Liver (tissue), 3 donors: ENCODE results near the gene USP25.

ENCODE experiments used
- ATF3 ChIP-seq: IDR thresholded peaks from 2 replicates; pipeline ENCODE4 v1.6.1; 2016; ENCODE audit warnings: antibody characterized with exemption
- CTCF ChIP-seq: fragments of 150-350 bp; IDR thresholded peaks from 2 replicates; pipeline ENCODE4 v1.5.1; 2017; ENCODE audit warnings: improper control_type of control experiment, low read depth, low read length; ENCODE audit not compliant: missing input control
- FOXA1 ChIP-seq: IDR thresholded peaks from 2 replicates; pipeline ENCODE4 v1.6.1; 2016; ENCODE audit warnings: antibody characterized with exemption
- GABPA ChIP-seq, 2 donors: IDR thresholded peaks in 1 of 2; conservative IDR thresholded peaks in 1 of 2; 2 replicates each; pipeline ENCODE4 v1.6.1; 2016; ENCODE audit warnings: antibody characterized with exemption in 2 of 2, mild to moderate bottlenecking in 1 of 2, moderate library complexity in 1 of 2
- RAD21 ChIP-seq, 2 donors: IDR thresholded peaks; 2 replicates each; pipeline ENCODE4 v1.6.1; 2016; ENCODE audit warnings: antibody characterized with exemption in 2 of 2, mild to moderate bottlenecking in 2 of 2
- YY1 ChIP-seq: IDR thresholded peaks from 2 replicates; pipeline ENCODE4 v1.6.1; 2016; ENCODE audit warnings: antibody characterized with exemption, mild to moderate bottlenecking
- ZBTB33 ChIP-seq: IDR thresholded peaks from 2 replicates; pipeline ENCODE4 v1.6.1; 2016; ENCODE audit warnings: antibody characterized with exemption
- TF ChIP-seq, protein P1 (sequence below): IDR thresholded peaks from 2 replicates; pipeline ENCODE4 v1.6.1; 2016; ENCODE audit warnings: antibody characterized with exemption, mild to moderate bottlenecking
- TF ChIP-seq, protein P2 (sequence below): IDR thresholded peaks from 2 replicates; pipeline ENCODE4 v1.6.1; 2016; ENCODE audit warnings: antibody characterized with exemption
- donor health status: healthy.
- donor health status: healthy.

GRCh38 chr21:15768045-15768601 is 38.3 kb downstream of the USP25 start:
- TF ChIP-seq CTCF (no peak), YY1 (no peak), FOXA1 (no peak), RAD21 (IDR thresholded peaks at IDR 0.05) (no peak), ZBTB33 (no peak), ATF3 (no peak), GABPA (IDR thresholded peaks at IDR 0.05 in 1 of 2, conservative IDR thresholded peaks at IDR 0.05 in 1 of 2) (no peak)
- TF ChIP-seq, protein P1, sequence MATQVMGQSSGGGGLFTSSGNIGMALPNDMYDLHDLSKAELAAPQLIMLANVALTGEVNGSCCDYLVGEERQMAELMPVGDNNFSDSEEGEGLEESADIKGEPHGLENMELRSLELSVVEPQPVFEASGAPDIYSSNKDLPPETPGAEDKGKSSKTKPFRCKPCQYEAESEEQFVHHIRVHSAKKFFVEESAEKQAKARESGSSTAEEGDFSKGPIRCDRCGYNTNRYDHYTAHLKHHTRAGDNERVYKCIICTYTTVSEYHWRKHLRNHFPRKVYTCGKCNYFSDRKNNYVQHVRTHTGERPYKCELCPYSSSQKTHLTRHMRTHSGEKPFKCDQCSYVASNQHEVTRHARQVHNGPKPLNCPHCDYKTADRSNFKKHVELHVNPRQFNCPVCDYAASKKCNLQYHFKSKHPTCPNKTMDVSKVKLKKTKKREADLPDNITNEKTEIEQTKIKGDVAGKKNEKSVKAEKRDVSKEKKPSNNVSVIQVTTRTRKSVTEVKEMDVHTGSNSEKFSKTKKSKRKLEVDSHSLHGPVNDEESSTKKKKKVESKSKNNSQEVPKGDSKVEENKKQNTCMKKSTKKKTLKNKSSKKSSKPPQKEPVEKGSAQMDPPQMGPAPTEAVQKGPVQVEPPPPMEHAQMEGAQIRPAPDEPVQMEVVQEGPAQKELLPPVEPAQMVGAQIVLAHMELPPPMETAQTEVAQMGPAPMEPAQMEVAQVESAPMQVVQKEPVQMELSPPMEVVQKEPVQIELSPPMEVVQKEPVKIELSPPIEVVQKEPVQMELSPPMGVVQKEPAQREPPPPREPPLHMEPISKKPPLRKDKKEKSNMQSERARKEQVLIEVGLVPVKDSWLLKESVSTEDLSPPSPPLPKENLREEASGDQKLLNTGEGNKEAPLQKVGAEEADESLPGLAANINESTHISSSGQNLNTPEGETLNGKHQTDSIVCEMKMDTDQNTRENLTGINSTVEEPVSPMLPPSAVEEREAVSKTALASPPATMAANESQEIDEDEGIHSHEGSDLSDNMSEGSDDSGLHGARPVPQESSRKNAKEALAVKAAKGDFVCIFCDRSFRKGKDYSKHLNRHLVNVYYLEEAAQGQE = no peak
- TF ChIP-seq, protein P2, sequence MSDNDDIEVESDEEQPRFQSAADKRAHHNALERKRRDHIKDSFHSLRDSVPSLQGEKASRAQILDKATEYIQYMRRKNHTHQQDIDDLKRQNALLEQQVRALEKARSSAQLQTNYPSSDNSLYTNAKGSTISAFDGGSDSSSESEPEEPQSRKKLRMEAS = no peak
